Globus pallidus (tissue), 1 donor: ENCODE data around the gene ACSL1.

Source experiments
- DNase-seq: peaks from one replicate; pipeline ENCODE4 v3.0.0-alpha.2; 2015; ENCODE audit warnings: low spot score

ACSL1 gene

GRCh38 chr4:184825896-184826690 lies at the start of gene ACSL1:
Gene ACSL1 (minus strand): TSS chr4:184825968. CDS start chr4:184803514, 22,454 bp downstream.
- DNase-seq, result peak; percentile 85

GRCh38 chr4:184873054-184873453 lies 47.3 kb upstream of the ACSL1 start:
- DNase-seq, result no peak

GRCh38 chr4:184870718-184871117 lies 45.0 kb upstream of the ACSL1 start:
- DNase-seq, result no peak

GRCh38 chr4:184868623-184869022 lies 42.9 kb upstream of the ACSL1 start:
- DNase-seq, result no peak

- no peak for DNase-seq
Observed at GRCh38 chr4:184863916-184864315, 38.1 kb upstream of the ACSL1 start.

GRCh38 chr4:184861047-184861446 lies 35.3 kb upstream of the ACSL1 start:
- no peak for DNase-seq

GRCh38 chr4:184860018-184860779 lies 34.4 kb upstream of the ACSL1 start:
- no peak for DNase-seq

GRCh38 chr4:184857441-184858121 lies 31.8 kb upstream of the ACSL1 start:
- no peak for DNase-seq

GRCh38 chr4:184856277-184856609 lies 30.5 kb upstream of the ACSL1 start:
- DNase-seq, result no peak

- no peak for DNase-seq
Observed at GRCh38 chr4:184854673-184855072, 28.9 kb upstream of the ACSL1 start.

GRCh38 chr4:184853436-184853835 lies 27.7 kb upstream of the ACSL1 start:
- no peak for DNase-seq

GRCh38 chr4:184851886-184852285 lies 26.1 kb upstream of the ACSL1 start:
- no peak for DNase-seq

GRCh38 chr4:184851200-184851541 lies 25.4 kb upstream of the ACSL1 start:
- no peak for DNase-seq

GRCh38 chr4:184850431-184851199 lies 24.8 kb upstream of the ACSL1 start:
- no peak for DNase-seq

GRCh38 chr4:184850018-184850417 lies 24.2 kb upstream of the ACSL1 start:
- DNase-seq, result no peak

GRCh38 chr4:184849185-184849584 lies 23.4 kb upstream of the ACSL1 start:
- DNase-seq, result no peak

GRCh38 chr4:184848510-184848909 lies 22.7 kb upstream of the ACSL1 start:
- peak; percentile 16 for DNase-seq

GRCh38 chr4:184846531-184846930 lies 20.8 kb upstream of the ACSL1 start:
- no peak for DNase-seq

- DNase-seq, result no peak
Observed at GRCh38 chr4:184845367-184846021, 19.7 kb upstream of the ACSL1 start.

GRCh38 chr4:184844742-184845141 lies 19.0 kb upstream of the ACSL1 start:
- DNase-seq, result no peak

- DNase-seq, result no peak
Observed at GRCh38 chr4:184843984-184844554, 18.3 kb upstream of the ACSL1 start.
